Loucy (cell line): ENCODE measurements around the gene ST6GALNAC4.
A peak's percentile ranks its signal among the peaks of the same experiment; 100 is the strongest.

Experiments
- H2AFZ ChIP-seq: fragments of 200-600 bp; sonication (generic); 2 replicates; pipeline ENCODE4 v1.6.0; 2016; ENCODE audit warnings: antibody characterized with exemption, mild to moderate bottlenecking, low read length, moderate library complexity
- H3F3A ChIP-seq: fragments of 200-600 bp; 2 replicates; pipeline ENCODE4 v1.6.0; 2016; ENCODE audit warnings: antibody characterized with exemption, low read depth, mild to moderate bottlenecking
- H3K27me3 ChIP-seq: fragments of 200-600 bp; sonication (generic); 2 replicates; pipeline ENCODE4 v1.6.1; 2014; ENCODE audit warnings: low read length, mild to moderate bottlenecking; ENCODE audit not compliant: insufficient read depth, poor library complexity, severe bottlenecking
- H3K36me3 ChIP-seq: fragments of 200-600 bp; sonication (generic); 2 replicates; pipeline ENCODE4 v1.6.1; 2016; ENCODE audit warnings: low read length; ENCODE audit not compliant: insufficient read depth
- H3K4me1 ChIP-seq: fragments of 200-600 bp; sonication (generic); 2 replicates; pipeline ENCODE4 v1.5.1; 2014; ENCODE audit warnings: low read length, mild to moderate bottlenecking; ENCODE audit not compliant: insufficient read depth, poor library complexity, severe bottlenecking
- H3K4me2 ChIP-seq: fragments of 200-600 bp; sonication (generic); 2 replicates; pipeline ENCODE4 v1.6.0; 2014; ENCODE audit warnings: antibody characterized with exemption, low read length, low read depth, mild to moderate bottlenecking; ENCODE audit not compliant: poor library complexity, severe bottlenecking
- H3K4me3 ChIP-seq: fragments of 200-600 bp; sonication (generic); 2 replicates; pipeline ENCODE4 v1.5.1; 2014; ENCODE audit warnings: low read length, mild to moderate bottlenecking, mixed read lengths; ENCODE audit not compliant: poor library complexity, severe bottlenecking
- H3K79me2 ChIP-seq: fragments of 200-600 bp; sonication (generic); 2 replicates; pipeline ENCODE4 v1.6.1; 2014; ENCODE audit warnings: low read length; ENCODE audit not compliant: insufficient read depth
- H3K9ac ChIP-seq: fragments of 200-600 bp; sonication (generic); 2 replicates; pipeline ENCODE4 v1.6.0; 2014; ENCODE audit warnings: mild to moderate bottlenecking, low read depth, low read length, moderate library complexity; ENCODE audit not compliant: poor library complexity, severe bottlenecking
- H3K9me2 ChIP-seq: fragments of 200-600 bp; sonication (generic); replicated peaks from 2 replicates; pipeline ENCODE4 v1.6.1; 2016; ENCODE audit warnings: low read depth, low read length, mixed read lengths
- H3K9me3 ChIP-seq: fragments of 200-600 bp; sonication (generic); 2 replicates; pipeline ENCODE4 v1.6.1; 2014; ENCODE audit warnings: mild to moderate bottlenecking, antibody characterized with exemption, low read length, low read depth; ENCODE audit not compliant: insufficient read depth
- H4K20me1 ChIP-seq: fragments of 200-600 bp; sonication (generic); 2 replicates; pipeline ENCODE4 v1.6.0; 2014; ENCODE audit warnings: antibody characterized with exemption, low read length, mild to moderate bottlenecking; ENCODE audit not compliant: insufficient read depth, poor library complexity, severe bottlenecking
- EZH2phosphoT487 ChIP-seq: fragments of 200-600 bp; IDR thresholded peaks from 2 replicates; pipeline ENCODE4 v1.6.1; 2018; ENCODE audit warnings: antibody characterized with exemption, mild to moderate bottlenecking, moderate library complexity, borderline replicate concordance
- TF ChIP-seq, protein P1 (sequence below): fragments of 200-600 bp; sonication (generic); conservative IDR thresholded peaks from 2 replicates; pipeline ENCODE4 v1.5.1; 2014; ENCODE audit warnings: mild to moderate bottlenecking, antibody characterized with exemption, low read length

The ST6GALNAC4 gene

GRCh38 chr9:127897193-127897692 is 19.6 kb downstream of the ST6GALNAC4 start:
- H3K9ac ChIP-seq: no peak overlapping the region
- peak overlapping the region; percentile 56 for H3K4me3 ChIP-seq
- H3K4me2 ChIP-seq: peak overlapping the region; percentile 77
- H3K36me3 ChIP-seq: peaks cover 35% of the 10 kb centered on the region; the same call in 1 of the 2 replicates
- H3K27me3 ChIP-seq: no peaks in the 10 kb centered on the region
- H3F3A ChIP-seq: no peaks in the 10 kb centered on the region
- peaks cover 6% of the 10 kb centered on the region; the same call in 1 of the 2 replicates for H3K9me3 ChIP-seq
- H3K9me2 ChIP-seq: no peaks in the 10 kb centered on the region
- TF ChIP-seq EZH2phosphoT487: no peak
- TF ChIP-seq, protein P1, sequence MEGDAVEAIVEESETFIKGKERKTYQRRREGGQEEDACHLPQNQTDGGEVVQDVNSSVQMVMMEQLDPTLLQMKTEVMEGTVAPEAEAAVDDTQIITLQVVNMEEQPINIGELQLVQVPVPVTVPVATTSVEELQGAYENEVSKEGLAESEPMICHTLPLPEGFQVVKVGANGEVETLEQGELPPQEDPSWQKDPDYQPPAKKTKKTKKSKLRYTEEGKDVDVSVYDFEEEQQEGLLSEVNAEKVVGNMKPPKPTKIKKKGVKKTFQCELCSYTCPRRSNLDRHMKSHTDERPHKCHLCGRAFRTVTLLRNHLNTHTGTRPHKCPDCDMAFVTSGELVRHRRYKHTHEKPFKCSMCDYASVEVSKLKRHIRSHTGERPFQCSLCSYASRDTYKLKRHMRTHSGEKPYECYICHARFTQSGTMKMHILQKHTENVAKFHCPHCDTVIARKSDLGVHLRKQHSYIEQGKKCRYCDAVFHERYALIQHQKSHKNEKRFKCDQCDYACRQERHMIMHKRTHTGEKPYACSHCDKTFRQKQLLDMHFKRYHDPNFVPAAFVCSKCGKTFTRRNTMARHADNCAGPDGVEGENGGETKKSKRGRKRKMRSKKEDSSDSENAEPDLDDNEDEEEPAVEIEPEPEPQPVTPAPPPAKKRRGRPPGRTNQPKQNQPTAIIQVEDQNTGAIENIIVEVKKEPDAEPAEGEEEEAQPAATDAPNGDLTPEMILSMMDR: no peak
- peaks cover 14% of the 10 kb centered on the region for H4K20me1 ChIP-seq
- H3K79me2 ChIP-seq: peaks cover 10% of the 10 kb centered on the region; the same call in 1 of the 2 replicates
- no peak overlapping the region for H2AFZ ChIP-seq
- peaks cover 19% of the 10 kb centered on the region for H3K4me1 ChIP-seq

DNA sequence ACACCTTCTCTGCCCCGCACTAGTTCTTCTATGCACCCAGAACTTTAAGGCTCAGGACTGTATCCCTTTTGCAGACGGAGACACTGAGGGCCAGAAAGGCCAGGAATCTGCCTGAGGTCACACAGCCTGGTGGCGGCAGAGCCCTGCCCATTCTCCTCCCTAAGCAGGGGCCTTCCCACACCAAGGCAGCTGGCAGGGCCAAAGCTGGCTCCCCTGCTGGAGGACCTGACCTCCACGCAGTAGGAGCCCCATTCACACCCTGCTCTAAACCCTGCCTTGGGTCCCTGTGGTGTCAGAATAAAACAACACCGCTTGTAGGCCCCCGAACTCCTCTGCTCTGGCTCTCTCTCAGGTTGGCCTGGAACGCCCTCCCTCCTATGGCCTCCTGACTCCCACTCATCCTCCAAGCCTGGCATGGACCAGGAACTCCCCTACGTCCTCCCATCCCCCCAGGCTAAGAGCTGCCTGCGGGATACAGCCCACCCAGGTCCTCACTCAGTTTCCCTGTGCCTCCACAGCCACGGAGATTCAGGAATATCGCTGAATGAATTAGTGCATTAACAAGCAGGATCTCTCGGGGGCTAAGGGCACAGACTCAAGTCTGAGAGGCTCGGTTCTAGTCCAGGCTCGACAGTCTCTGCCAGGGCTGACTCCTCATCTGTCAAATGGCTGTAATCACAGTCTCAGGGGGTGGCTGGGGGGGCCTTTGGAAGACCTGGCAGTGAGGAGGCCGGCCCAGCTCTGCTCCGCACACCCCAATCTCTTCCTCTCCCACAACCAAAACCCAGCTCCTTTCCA is 20.2 kb downstream of the ST6GALNAC4 start:
- Histone ChIP-seq H3K4me3 (peak overlapping the region; percentile 56), H3K27me3 (no peaks in the 10 kb centered on the region), H3F3A (no peaks in the 10 kb centered on the region), H3K4me1 (peaks cover 19% of the 10 kb centered on the region), H3K9ac (no peak overlapping the region), H3K36me3 (peaks cover 35% of the 10 kb centered on the region; the same call in 1 of the 2 replicates), H2AFZ (no peak overlapping the region), H3K4me2 (peak overlapping the region; percentile 77), H3K9me3 (peaks cover 6% of the 10 kb centered on the region; the same call in 1 of the 2 replicates), H3K9me2 (no peaks in the 10 kb centered on the region), H3K79me2 (peaks cover 10% of the 10 kb centered on the region; the same call in 1 of the 2 replicates), H4K20me1 (peaks cover 14% of the 10 kb centered on the region)
- TF ChIP-seq EZH2phosphoT487: no peak
- TF ChIP-seq, protein P1: no peak

DNA sequence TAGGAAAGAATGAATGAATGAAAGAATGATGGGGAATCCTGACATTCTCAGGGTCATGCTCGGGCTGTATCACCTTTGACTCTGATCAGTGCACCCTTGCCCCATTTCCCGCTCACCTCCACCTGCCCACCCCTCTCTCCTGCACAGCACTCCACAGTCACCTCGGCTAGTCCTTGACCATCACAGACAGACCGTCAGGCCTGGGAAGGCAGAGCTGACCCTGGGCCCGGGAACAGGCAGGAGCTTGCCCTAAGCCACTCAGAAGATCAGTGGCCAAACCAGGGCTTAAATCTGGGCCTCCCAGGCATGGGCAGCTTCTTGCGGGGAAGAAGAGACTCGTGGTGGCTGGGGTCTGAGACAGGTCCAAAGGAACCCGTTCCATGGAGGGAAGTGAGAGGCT is 21.0 kb downstream of the ST6GALNAC4 start:
- peaks cover 38% of the 10 kb centered on the region; the same call in 1 of the 2 replicates for H3K36me3 ChIP-seq
- TF ChIP-seq, protein P1: no peak
- TF ChIP-seq EZH2phosphoT487: no peak
- H4K20me1 ChIP-seq: peaks cover 14% of the 10 kb centered on the region
- H2AFZ ChIP-seq: no peak overlapping the region
- H3K27me3 ChIP-seq: no peaks in the 10 kb centered on the region
- H3K79me2 ChIP-seq: peaks cover 10% of the 10 kb centered on the region; the same call in 1 of the 2 replicates
- H3K4me2 ChIP-seq: no peak overlapping the region
- H3F3A ChIP-seq: no peaks in the 10 kb centered on the region
- H3K4me3 ChIP-seq: no peak overlapping the region
- H3K9me2 ChIP-seq: no peaks in the 10 kb centered on the region
- H3K9ac ChIP-seq: no peak overlapping the region
- peaks cover 19% of the 10 kb centered on the region for H3K4me1 ChIP-seq
- peaks cover 6% of the 10 kb centered on the region; the same call in 1 of the 2 replicates for H3K9me3 ChIP-seq
